ENCODE results near the gene SORBS1. TPM values are rescaled to one million over a fixed set of nuclear protein-coding genes. Genes with fewer than 3 reads are reported as not detected.

The SORBS1 gene
- 0.43 and 1.6 TPM in 2 replicates for total RNA-seq

GRCh38 chr10:95561177-95561863 lies at the start of gene SORBS1:
SORBS1 (minus strand) TSS chr10:95561371; CDS start chr10:95441135, 120,236 bp downstream.

DNA sequence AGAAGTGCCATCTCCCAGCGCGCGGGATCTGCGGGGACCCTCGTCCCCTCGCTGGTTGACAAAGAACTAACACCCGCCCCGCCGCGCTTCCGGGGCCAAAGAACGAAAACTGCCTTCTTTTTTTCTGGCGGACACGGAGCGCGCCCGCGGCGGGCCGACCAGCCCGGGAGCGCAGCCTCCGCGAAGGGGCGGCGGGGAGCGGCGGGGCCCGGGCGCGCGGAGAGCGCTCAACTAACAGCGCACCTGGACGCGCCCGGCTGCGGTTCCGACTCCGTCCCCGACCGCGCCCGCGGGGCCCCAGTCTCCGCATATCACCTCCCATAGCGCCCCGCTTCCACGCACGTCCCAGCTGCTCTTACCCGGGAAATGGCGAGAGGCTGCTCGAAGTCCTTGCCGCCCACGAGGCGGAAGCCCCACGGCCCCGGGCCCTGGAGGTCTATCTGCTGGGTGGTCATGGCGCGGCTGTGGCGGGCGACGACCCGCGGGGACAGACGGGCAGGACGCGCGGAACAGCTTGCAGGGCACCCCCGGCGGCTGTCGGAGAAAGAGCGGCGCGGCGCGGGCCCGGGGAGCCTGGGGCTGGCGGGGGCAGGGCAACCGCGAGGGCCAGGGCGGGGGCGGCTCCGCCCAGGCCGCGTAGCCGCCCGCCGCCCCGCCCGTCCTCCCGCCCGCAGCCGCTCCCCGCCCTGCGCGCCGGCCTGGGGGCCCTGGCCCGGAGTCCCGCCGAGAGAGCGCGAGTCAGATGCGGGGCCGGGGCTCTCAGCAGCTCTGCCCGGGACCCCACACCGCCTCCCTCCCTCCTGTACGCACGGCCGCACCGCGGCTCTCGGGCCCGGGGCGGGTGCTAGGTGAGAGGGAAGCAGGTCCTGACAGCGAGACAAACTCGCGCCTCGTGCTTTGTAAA lies 270.5 kb downstream of the SORBS1 start, which contains the start of gene PDLIM1:
TSS of gene PDLIM1 (minus strand) at position 543 of the 904 bp plus-strand sequence. CDS start at position 455, 88 bp downstream.

Other genes starting within 250 kb of the SORBS1 start
- gene ALDH18A1, start 95.3 kb upstream of the SORBS1 start, total RNA-seq: 98.2 and 116 TPM in 2 replicates
- gene TCTN3, start 132.6 kb upstream of the SORBS1 start, total RNA-seq: 32.6 and 51.1 TPM in 2 replicates
- 0.11 TPM in 1 of 2 replicates, not detected in the other for gene ENTPD1, start 194.8 kb upstream of the SORBS1 start, total RNA-seq